ENCODE measurements around the gene MRAP. TPM values are rescaled to one million over a fixed set of nuclear protein-coding genes. Genes with fewer than 3 reads are reported as not detected.

MRAP gene
- total and polyA plus RNA-seq, 2 experiments from 2014 or later: not detected

GRCh38 chr21:32270748-32271147 lies 27.9 kb upstream of the MRAP start:
- H3K4me3 ChIP-seq: no peak overlapping the region
- no peak for DNase-seq (ENCODE audit: low read depth in 1 of 2, low spot score in 1 of 2)
- H3K4me1 ChIP-seq (ENCODE audit: low read depth): no peaks in the 10 kb centered on the region
- H3K27me3 ChIP-seq: no peaks in the 10 kb centered on the region
- no peaks in the 10 kb centered on the region for H3K9me3 ChIP-seq (ENCODE audit: low read depth)
- peaks cover 24% of the 10 kb centered on the region for H3K36me3 ChIP-seq
- TF ChIP-seq CTCF (IDR thresholded peaks at IDR 0.05; ENCODE audit: low read depth, low read length): no peak
- no peak overlapping the region for H3K27ac ChIP-seq

GRCh38 chr21:32276671-32277070 lies 22.0 kb upstream of the MRAP start:
- no peak for TF ChIP-seq CTCF (IDR thresholded peaks at IDR 0.05; ENCODE audit: low read depth, low read length)
- no peak overlapping the region for H3K27ac ChIP-seq
- H3K9me3 ChIP-seq (ENCODE audit: low read depth): no peaks in the 10 kb centered on the region
- H3K27me3 ChIP-seq: no peaks in the 10 kb centered on the region
- no peak overlapping the region for H3K4me3 ChIP-seq
- H3K4me1 ChIP-seq (ENCODE audit: low read depth): peaks cover 6% of the 10 kb centered on the region
- H3K36me3 ChIP-seq: peaks cover 18% of the 10 kb centered on the region
- no peak for DNase-seq (ENCODE audit: low read depth in 1 of 2, low spot score in 1 of 2)

GRCh38 chr21:32278103-32278502 lies 20.6 kb upstream of the MRAP start:
- Histone ChIP-seq H3K27me3 (no peaks in the 10 kb centered on the region), H3K9me3 (ENCODE audit: low read depth) (no peaks in the 10 kb centered on the region), H3K4me3 (peak overlapping the region; percentile 60), H3K27ac (peak overlapping the region; percentile 73), H3K36me3 (peaks cover 11% of the 10 kb centered on the region), H3K4me1 (ENCODE audit: low read depth) (peaks cover 6% of the 10 kb centered on the region)
- peak in 1 of 2 donors; percentile 12 for DNase-seq (ENCODE audit: low read depth in 1 of 2, low spot score in 1 of 2)
- TF ChIP-seq CTCF (IDR thresholded peaks at IDR 0.05; ENCODE audit: low read depth, low read length): no peak

- TF ChIP-seq CTCF (IDR thresholded peaks at IDR 0.05; ENCODE audit: low read depth, low read length): peak; percentile 7
- DNase-seq (ENCODE audit: low read depth in 1 of 2, low spot score in 1 of 2): peak; percentile 97
- Histone ChIP-seq H3K4me3 (peak within 1 kb of the TSS; percentile 60), H3K9me3 (ENCODE audit: low read depth) (no peaks in the 10 kb centered on the region), H3K4me1 (ENCODE audit: low read depth) (peaks cover 6% of the 10 kb centered on the region), H3K27me3 (no peaks in the 10 kb centered on the region), H3K36me3 (peaks cover 6% of the 10 kb centered on the region), H3K27ac (peak within 1 kb of the TSS; percentile 73)
These were observed 19.9 kb upstream of the MRAP start, which contains the start of gene MIS18A for GRCh38 chr21:32278518-32279376. Gene MIS18A, minus strand, starts transcription at chr21:32279049. Its CDS starts 35 bp downstream, at chr21:32279014.

- H3K27ac ChIP-seq: no peak overlapping the region
- peaks cover 6% of the 10 kb centered on the region for H3K4me1 ChIP-seq (ENCODE audit: low read depth)
- H3K36me3 ChIP-seq: peaks cover 5% of the 10 kb centered on the region
- no peaks in the 10 kb centered on the region for H3K9me3 ChIP-seq (ENCODE audit: low read depth)
- peak in 1 of 2 donors; percentile 9 for DNase-seq (ENCODE audit: low read depth in 1 of 2, low spot score in 1 of 2)
- no peaks in the 10 kb centered on the region for H3K27me3 ChIP-seq
- no peak for TF ChIP-seq CTCF (IDR thresholded peaks at IDR 0.05; ENCODE audit: low read depth, low read length)
- H3K4me3 ChIP-seq: peak overlapping the region; percentile 60
These were observed 19.3 kb upstream of the MRAP start for GRCh38 chr21:32279377-32279680.

Measured in cardiac muscle cell (in vitro differentiated cells and primary cell).